Measurements from ENCODE around the gene NT5DC4.

- TF ChIP-seq CTCF (IDR thresholded peaks at IDR 0.05) = no peak
- no peak for TF ChIP-seq EZH2phosphoT487 (IDR thresholded peaks at IDR 0.05)
Observed at GRCh38 chr2:112682101-112682500, 38.7 kb upstream of the NT5DC4 start.

Measured in neural progenitor cell (in vitro differentiated cells).